ENCODE data around the gene WDR45.

DNA sequence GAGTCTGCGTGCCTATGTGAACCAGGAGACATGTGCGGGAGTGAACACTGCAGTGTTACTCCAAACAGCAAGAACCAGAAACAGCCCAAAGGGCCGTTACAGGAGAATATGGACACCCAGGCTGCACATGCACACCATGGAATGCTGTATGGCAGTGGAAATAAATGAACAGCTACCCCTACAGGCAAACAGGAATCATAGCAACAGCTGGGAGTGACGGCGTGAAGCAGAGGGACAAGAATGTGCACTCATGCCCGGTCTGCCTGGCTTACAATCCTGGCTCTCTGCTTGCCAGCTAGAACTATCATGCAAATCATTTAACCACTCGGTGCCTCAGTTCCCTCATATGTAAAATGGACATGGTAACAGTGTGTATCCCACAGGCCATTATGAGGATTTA, 27.2 kb upstream of the WDR45 start:
- TF ChIP-seq, protein P1, sequence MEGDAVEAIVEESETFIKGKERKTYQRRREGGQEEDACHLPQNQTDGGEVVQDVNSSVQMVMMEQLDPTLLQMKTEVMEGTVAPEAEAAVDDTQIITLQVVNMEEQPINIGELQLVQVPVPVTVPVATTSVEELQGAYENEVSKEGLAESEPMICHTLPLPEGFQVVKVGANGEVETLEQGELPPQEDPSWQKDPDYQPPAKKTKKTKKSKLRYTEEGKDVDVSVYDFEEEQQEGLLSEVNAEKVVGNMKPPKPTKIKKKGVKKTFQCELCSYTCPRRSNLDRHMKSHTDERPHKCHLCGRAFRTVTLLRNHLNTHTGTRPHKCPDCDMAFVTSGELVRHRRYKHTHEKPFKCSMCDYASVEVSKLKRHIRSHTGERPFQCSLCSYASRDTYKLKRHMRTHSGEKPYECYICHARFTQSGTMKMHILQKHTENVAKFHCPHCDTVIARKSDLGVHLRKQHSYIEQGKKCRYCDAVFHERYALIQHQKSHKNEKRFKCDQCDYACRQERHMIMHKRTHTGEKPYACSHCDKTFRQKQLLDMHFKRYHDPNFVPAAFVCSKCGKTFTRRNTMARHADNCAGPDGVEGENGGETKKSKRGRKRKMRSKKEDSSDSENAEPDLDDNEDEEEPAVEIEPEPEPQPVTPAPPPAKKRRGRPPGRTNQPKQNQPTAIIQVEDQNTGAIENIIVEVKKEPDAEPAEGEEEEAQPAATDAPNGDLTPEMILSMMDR (IDR thresholded peaks at IDR 0.05): no peak
- no peak for TF ChIP-seq POLR2A (IDR thresholded peaks at IDR 0.05)

Measured in uterus (tissue), 2 donors.